K562 (cell line): ENCODE results near the gene WFDC2. TPM values are rescaled to one million over a fixed set of nuclear protein-coding genes. Genes with fewer than 3 reads are reported as not detected.
A peak's percentile ranks its signal among the peaks of the same experiment; 100 is the strongest.

Experiments
- ATAC-seq: fragments of 200-7000 bp; cut with Tn5 transposase; 3 replicates; pipeline ENCODE4 v1.9.1; 2020; ENCODE audit warnings: moderate library complexity
- BruUV-seq: library from RNA; stranded (reverse); fragments of 400-500 nt; replicated peaks from 2 replicates; lab custom pipeline; 2021; lab: Mats Ljungman, UMichigan
- CTCF ChIA-PET: fragments of 300-600 bp; formaldehyde crosslinking; extraction: SDS; loops from one replicate; lab custom pipeline; 2021; ENCODE audit warnings: low intra/inter-chr PET ratio; lab: Yijun Ruan, JAX
- POLR2A ChIA-PET: fragments of 300-600, 350-650 bp; sonication (Branson Sonifier 250); formaldehyde crosslinking; extraction: SDS; loops from one replicate; lab custom pipeline; 2021; ENCODE audit warnings: antibody characterized with exemption, inconsistent platforms; lab: Yijun Ruan, JAX
- DNase-seq, 4 experiments: peaks; one replicate each; pipeline versions ENCODE4 v3.0.0 to v3.0.0-alpha.2; 2011 to 2018; ENCODE audit warnings: low spot score in 3 of 4, mixed read lengths in 3 of 4; ENCODE audit errors: extremely low read depth in 1 of 4
- FAIRE-seq: peaks from 2 replicates; lab custom pipeline; 2011; peaks lifted over from hg19 to GRCh38; lab: Jason Lieb, UNC
- H2AFZ ChIP-seq: 2 replicates; pipeline ENCODE4 v1.6.0; 2011; ENCODE audit warnings: low read depth, low read length, control low read depth, inconsistent platforms
- H3K27ac ChIP-seq: fragments of 200-600 bp; 3 replicates; pipeline ENCODE4 v1.8.0; 2011; ENCODE audit warnings: low read depth, mild to moderate bottlenecking, control low read depth, inconsistent platforms, low read length, moderate library complexity, mixed read lengths; ENCODE audit errors: extremely low read depth
- H3K27me3 ChIP-seq, 2 experiments: fragments of 300-600 bp in 1 of 2; 2 replicates in 1 of 2; 3 replicates in 1 of 2; pipeline versions ENCODE4 v1.6.0 to v1.8.0; 2011; ENCODE audit warnings: inconsistent platforms in 2 of 2, low read length in 2 of 2, mild to moderate bottlenecking in 1 of 2, mixed read lengths in 1 of 2, moderate library complexity in 1 of 2; ENCODE audit not compliant: control insufficient read depth in 2 of 2, insufficient read depth in 2 of 2
- H3K36me3 ChIP-seq: fragments of 300-600 bp; 3 replicates; pipeline ENCODE4 v1.8.0; 2011; ENCODE audit warnings: mild to moderate bottlenecking, low read length, inconsistent platforms; ENCODE audit not compliant: control insufficient read depth, insufficient read depth
- H3K4me1 ChIP-seq, 2 experiments: fragments of 200-600 bp in 1 of 2; replicated peaks in 1 of 2; 2 replicates in 1 of 2; 3 replicates in 1 of 2; pipeline versions ENCODE4 v1.5.1 to v1.8.0; 2011; ENCODE audit warnings: inconsistent platforms in 2 of 2, low read length in 2 of 2, mild to moderate bottlenecking in 1 of 2, mixed read lengths in 1 of 2, moderate library complexity in 1 of 2; ENCODE audit not compliant: control insufficient read depth in 2 of 2, insufficient read depth in 2 of 2
- H3K4me2 ChIP-seq: 2 replicates; pipeline ENCODE4 v1.6.1; 2011; ENCODE audit warnings: low read length, control low read depth, inconsistent platforms, mixed read lengths; ENCODE audit not compliant: insufficient read depth
- H3K4me3 ChIP-seq: fragments of 200-600 bp; sonication (generic), shearing (Covaris generic); 2 replicates; pipeline ENCODE4 v1.5.1; 2016; ENCODE audit warnings: control low read depth, inconsistent platforms
- H3K79me2 ChIP-seq: fragments of 200-600 bp; 3 replicates; pipeline ENCODE4 v1.8.0; 2011; ENCODE audit warnings: low read length, inconsistent platforms; ENCODE audit not compliant: control insufficient read depth, insufficient read depth
- H3K9ac ChIP-seq, 2 experiments: 2 replicates each; pipeline versions ENCODE4 v1.6.0 to v1.6.1; 2011; ENCODE audit warnings: low read depth in 2 of 2, low read length in 2 of 2, control low read depth in 1 of 2, inconsistent platforms in 1 of 2, mild to moderate bottlenecking in 1 of 2, mixed read lengths in 1 of 2; ENCODE audit not compliant: insufficient read depth in 1 of 2
- H3K9me1 ChIP-seq: one replicate; pipeline ENCODE4 v1.6.0; 2011; ENCODE audit warnings: inconsistent platforms, mild to moderate bottlenecking, low read length, moderate library complexity; ENCODE audit not compliant: control insufficient read depth, insufficient read depth
- H3K9me3 ChIP-seq: replicated peaks from 2 replicates; pipeline ENCODE4 v1.5.1; 2011; ENCODE audit warnings: low read depth, low read length, inconsistent platforms; ENCODE audit not compliant: control insufficient read depth, insufficient read depth
- H4K20me1 ChIP-seq: replicated peaks from 2 replicates; pipeline ENCODE4 v1.6.1; 2011; ENCODE audit warnings: low read length, inconsistent platforms, mixed read lengths; ENCODE audit not compliant: control insufficient read depth, insufficient read depth
- BCL6 ChIP-seq: fragments of 250-450 bp; sonication (Bioruptor Pico); IDR thresholded peaks from 2 replicates; pipeline ENCODE4 v1.4.0; 2020
- HIVEP1 ChIP-seq: fragments of 250-450 bp; sonication (Bioruptor Pico); IDR thresholded peaks from 2 replicates; pipeline ENCODE4 v1.4.0; 2020; ENCODE audit warnings: mild to moderate bottlenecking
- LARP7 ChIP-seq: fragments of 450-650 bp; IDR thresholded peaks from 2 replicates; pipeline ENCODE4 v1.6.1; 2016
- NELFE ChIP-seq: IDR thresholded peaks from 2 replicates; pipeline ENCODE4 v1.6.1; 2011; ENCODE audit warnings: mild to moderate bottlenecking; ENCODE audit not compliant: insufficient read depth, insufficient read length
- SUPT5H ChIP-seq: fragments of 450-650 bp; IDR thresholded peaks from 2 replicates; pipeline ENCODE4 v1.6.1; 2016
- ZNF444 ChIP-seq: fragments of 250-450 bp; sonication (Bioruptor Pico); IDR thresholded peaks from 2 replicates; pipeline ENCODE4 v1.4.0; 2020; ENCODE audit warnings: mild to moderate bottlenecking, moderate library complexity
- WGBS: fragments of 100-300 bp; shearing (Covaris generic); methylation state at CpG from one replicate; pipeline ENCODE4 v1.1.6; 2016; ENCODE audit warnings: low coverage, mixed read lengths; ENCODE audit not compliant: insufficient coverage; ENCODE audit errors: missing lambda C conversion rate; 5-methylcytosine and 5-hydroxymethylcytosine counted together
- in situ Hi-C: fragments of 300-500 bp; cut with MboI; formaldehyde crosslinking; loops from 4 replicates; pipeline ENCODE4 v1.15.0; 2018; ENCODE audit warnings: inconsistent platforms, mixed read lengths
- intact Hi-C: fragments of 100-400 bp; cut with micrococcal nuclease; formaldehyde crosslinking; loops from 2 replicates; pipeline ENCODE4 v1.14.2; 2022
- polyA plus RNA-seq, 8 experiments: library from polyadenylated mRNA; depleted of rRNA in 4 of 8; stranded (reverse) in 5 of 8; unstranded in 3 of 8; fragments of >200 nt; fragmentation: Nextera tagmentation in 2 of 8; fragmentation: Illumina TruSeq in 1 of 8; extraction: Ambion mirVana in 2 of 8; extraction: Trizol in 1 of 8; gene quantifications; 2 replicates each; pipeline versions ENCODE4 v1.2.1 to v1.2.3, GENCODE V29; 2011 to 2014; ENCODE audit warnings: inconsistent platforms in 1 of 8, missing spikeins in 1 of 8
- total RNA-seq, 7 experiments: library from RNA; depleted of rRNA in 6 of 7; stranded (reverse); fragments of >200 nt in 6 of 7; fragmentation: Illumina TruSeq in 2 of 7; extraction: Trizol in 2 of 7; gene quantifications; 2 replicates each; pipeline versions ENCODE4 v1.2.1 to v1.2.3, GENCODE V29; 2011 to 2021; ENCODE audit warnings: low replicate concordance in 1 of 7

Gene WFDC2
- total and polyA plus RNA-seq, 9 of the 15 experiments (the other 6 are each of a cell fraction or from before 2014, with no cell fraction given), result not detected

- DNase-seq (peak in 2 of 4 experiments; percentile 31 to 49), FAIRE-seq (no peak), ATAC-seq (peak; percentile 68)
- 43% methylated on average over 4 of the region's 5 CpGs for WGBS
- H3K79me2 ChIP-seq, result no peaks in the 10 kb centered on the region
- H3K9me3 ChIP-seq, result no peaks in the 10 kb centered on the region
- peak overlapping the region in 1 of 2 experiments; percentile 36; a peak in 1 of 4 replicates for H3K9ac ChIP-seq
- no peak overlapping the region for H2AFZ ChIP-seq
- H3K4me1 ChIP-seq, result peaks cover 11 to 17% of the 10 kb centered on the region in 2 experiments; a peak in 4 of 5 replicates
- H3K4me3 ChIP-seq, result no peak overlapping the region
- H3K27ac ChIP-seq, result no peak overlapping the region
- H3K4me2 ChIP-seq, result no peak overlapping the region
- ChIA-PET POLR2A (interaction anchor here (0.8 to 2.0 kb wide), 7 partner anchors 7 to 78 kb away, joined by 3 to 7 read pairs (median 6); partner anchors contain the start of genes DBNDD2, PIGT and SDC4), CTCF (no interaction called here)
- BruUV-seq, result no TSS peak
- no peaks in the 10 kb centered on the region for H4K20me1 ChIP-seq
- TF ChIP-seq NELFE (no peak), HIVEP1 (CRISPR knock-in tag) (no peak), SUPT5H (peak; percentile 37; the same call in 1 of the 2 replicates), LARP7 (no peak), ZNF444 (CRISPR knock-in tag) (no peak), BCL6 (no peak)
- in situ Hi-C loops, result no loop called here
- intact Hi-C loops, result no loop called here
- peaks cover 40% of the 10 kb centered on the region; the same call in 1 of the 3 replicates for H3K36me3 ChIP-seq
- H3K9me1 ChIP-seq, result no peaks in the 10 kb centered on the region
- H3K27me3 ChIP-seq, result no peaks in the 10 kb centered on the region
These were observed 43.1 kb upstream of the WFDC2 start for GRCh38 chr20:45426320-45427016.
